PC-9 (cell line): ENCODE measurements around the gene UPK2. TPM values are rescaled to one million over a fixed set of nuclear protein-coding genes. Genes with fewer than 3 reads are reported as not detected.
"Not testable (repeated sequence)": the region's sequence is repeated elsewhere in the genome, so short reads cannot be mapped to it uniquely, and the experiment has no call there.

Experiments used
- BruUV-seq: library from RNA; stranded (reverse); fragments of 400-500 nt; replicated peaks from 2 replicates; lab custom pipeline; 2021; lab: Mats Ljungman, UMichigan
- CTCF ChIA-PET: fragments of 300-600 bp; sonication (Branson Sonifier 250); formaldehyde crosslinking; loops from one replicate; lab custom pipeline; 2022; ENCODE audit warnings: antibody characterized with exemption; lab: Charles Lee
- POLR2A ChIA-PET: fragments of 300-600 bp; sonication (Branson Sonifier 250); formaldehyde crosslinking; loops from one replicate; lab custom pipeline; 2022; ENCODE audit warnings: antibody characterized with exemption; ENCODE audit not compliant: unreplicated experiment; lab: Charles Lee
- DNase-seq, 2 experiments: peaks; one replicate each; pipeline versions ENCODE4 v3.0.0 to v3.0.0-alpha.2; 2015 to 2022; ENCODE audit warnings: mixed read lengths in 1 of 2
- H2AFZ ChIP-seq: fragments of 200-600 bp; sonication (generic); 2 replicates; pipeline ENCODE4 v1.8.1; 2017; ENCODE audit warnings: antibody characterized with exemption
- H3F3A ChIP-seq: fragments of 200-600 bp; sonication (generic); 2 replicates; pipeline ENCODE4 v1.8.1; 2017; ENCODE audit warnings: antibody characterized with exemption, mild to moderate bottlenecking, low read depth; ENCODE audit not compliant: insufficient read depth
- H3K27ac ChIP-seq: fragments of 200-600 bp; sonication (generic); 2 replicates; pipeline ENCODE4 v1.6.1; 2016; ENCODE audit warnings: mixed run types
- H3K27me3 ChIP-seq: fragments of 200-600 bp; sonication (generic); 2 replicates; pipeline ENCODE4 v1.6.1; 2016; ENCODE audit warnings: low read depth, mixed run types; ENCODE audit not compliant: insufficient read depth
- H3K36me3 ChIP-seq: fragments of 200-600 bp; sonication (generic); 2 replicates; pipeline ENCODE4 v1.6.1; 2016; ENCODE audit warnings: low read depth, mixed run types
- H3K4me1 ChIP-seq: fragments of 200-600 bp; sonication (generic); replicated peaks from 2 replicates; pipeline ENCODE4 v1.6.1; 2016; ENCODE audit warnings: mixed run types; ENCODE audit not compliant: insufficient read depth
- H3K4me2 ChIP-seq: fragments of 200-600 bp; sonication (generic); 2 replicates; pipeline ENCODE4 v1.6.1; 2017; ENCODE audit warnings: mixed run types
- H3K4me3 ChIP-seq: fragments of 200-600 bp; sonication (generic); 2 replicates; pipeline ENCODE4 v1.6.1; 2016; ENCODE audit warnings: mixed run types
- H3K79me2 ChIP-seq: fragments of 200-600 bp; sonication (generic); 2 replicates; pipeline ENCODE4 v1.6.1; 2017; ENCODE audit warnings: low read depth, mixed run types
- H3K9me2 ChIP-seq: fragments of 200-600 bp; sonication (generic); 2 replicates; pipeline ENCODE4 v1.8.1; 2017; ENCODE audit warnings: mild to moderate bottlenecking; ENCODE audit not compliant: insufficient read depth
- H3K9me3 ChIP-seq: fragments of 200-600 bp; sonication (generic); 2 replicates; pipeline ENCODE4 v1.8.1; 2016; ENCODE audit warnings: low read depth; ENCODE audit not compliant: insufficient read depth
- H4K20me1 ChIP-seq: fragments of 200-600 bp; sonication (generic); 2 replicates; pipeline ENCODE4 v1.8.1; 2017; ENCODE audit not compliant: insufficient read depth
- CTCF ChIP-seq: fragments of 200-600 bp; sonication (generic); conservative IDR thresholded peaks from 2 replicates; pipeline ENCODE4 v1.6.1; 2017; ENCODE audit warnings: mixed run types, antibody characterized with exemption, mild to moderate bottlenecking, moderate library complexity
- EZH2 ChIP-seq: fragments of 200-600 bp; sonication (generic); IDR thresholded peaks from 2 replicates; pipeline ENCODE4 v1.8.0; 2017; ENCODE audit warnings: antibody characterized with exemption, low read depth
- intact Hi-C: fragments of 100-400 bp; cut with micrococcal nuclease; formaldehyde crosslinking; loops from one replicate; pipeline ENCODE4 v1.10.0; 2022; ENCODE audit not compliant: unreplicated experiment
- total RNA-seq: library from RNA; stranded (reverse); gene quantifications from 2 replicates; pipeline ENCODE4 v1.2.3, GENCODE V29; 2021

UPK2 gene
- total RNA-seq, 1 experiment from 2014 or later, result 17.1 TPM

DNA sequence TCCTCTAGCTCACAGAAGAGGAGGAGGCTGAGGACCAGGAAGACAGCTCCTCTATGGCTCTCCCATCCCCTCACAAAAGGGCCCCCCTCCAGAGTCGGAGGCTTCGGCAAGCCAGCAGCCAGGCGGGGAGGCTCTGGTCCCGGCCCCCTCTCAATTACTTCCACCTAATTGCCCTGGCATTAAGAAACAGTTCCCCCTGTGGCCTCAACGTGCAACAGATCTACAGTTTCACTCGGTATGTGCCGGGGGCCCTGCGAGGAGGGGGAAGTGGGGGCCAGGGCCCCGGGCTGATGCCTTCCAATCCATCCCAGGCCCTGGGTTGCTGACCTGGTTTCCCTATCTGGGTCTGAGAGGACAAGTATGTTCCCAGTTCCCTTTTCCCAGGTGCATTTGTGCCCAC lies 23.3 kb downstream of the UPK2 start:
- CTCF ChIA-PET, result no interaction called here
- Histone ChIP-seq H3K4me1 (no peaks in the 10 kb centered on the region), H3K9me3 (no peaks in the 10 kb centered on the region), H3K9me2 (no peaks in the 10 kb centered on the region), H4K20me1 (no peaks in the 10 kb centered on the region), H3K4me3 (no peak overlapping the region), H3K79me2 (no peaks in the 10 kb centered on the region), H3K27me3 (no peaks in the 10 kb centered on the region), H3K4me2 (no peak overlapping the region), H2AFZ (no peak overlapping the region), H3K36me3 (no peaks in the 10 kb centered on the region), H3K27ac (no peak overlapping the region), H3F3A (no peaks in the 10 kb centered on the region)
- TF ChIP-seq EZH2 (no peak), CTCF (no peak)
- intact Hi-C loops, result no loop called here
- BruUV-seq, result no TSS peak
- no peak for DNase-seq
- POLR2A ChIA-PET, result interaction anchor here (0.6 kb wide), 1 partner anchor 244 kb away, joined by 29 read pairs; no protein-coding TSS in a partner anchor

DNA sequence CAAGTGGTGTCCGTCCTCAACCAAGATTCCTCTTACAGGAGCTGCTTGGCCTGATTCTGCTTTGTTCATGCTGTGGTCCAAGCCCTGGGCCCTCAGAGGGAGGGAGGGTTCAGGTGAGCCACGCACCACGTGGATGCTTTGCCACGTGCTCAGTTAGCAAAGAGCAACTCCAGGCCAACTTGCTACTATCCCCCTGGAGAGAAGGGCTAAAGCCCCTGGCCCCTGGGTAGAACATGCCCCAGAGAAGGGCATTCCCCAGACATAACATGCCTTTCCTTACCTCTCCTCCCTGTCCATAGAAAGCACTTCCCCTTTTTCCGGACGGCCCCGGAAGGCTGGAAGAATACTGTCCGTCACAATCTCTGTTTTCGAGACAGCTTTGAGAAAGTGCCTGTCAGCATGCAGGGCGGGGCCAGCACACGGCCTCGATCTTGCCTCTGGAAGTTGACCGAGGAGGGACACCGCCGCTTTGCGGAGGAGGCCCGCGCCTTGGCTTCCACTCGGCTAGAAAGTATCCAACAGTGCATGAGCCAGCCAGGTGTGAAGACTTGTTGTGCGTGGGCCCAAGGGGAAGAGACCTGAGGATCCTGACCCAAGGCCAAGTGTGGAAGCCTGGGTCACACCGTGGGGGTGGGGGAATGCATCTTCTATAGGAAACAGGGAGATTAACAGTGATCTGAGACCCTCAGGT lies 24.2 kb downstream of the UPK2 start:
- no TSS peak for BruUV-seq
- H2AFZ ChIP-seq, result no peak overlapping the region
- H4K20me1 ChIP-seq, result no peaks in the 10 kb centered on the region
- no peak overlapping the region for H3K4me3 ChIP-seq
- H3K27ac ChIP-seq, result no peak overlapping the region
- H3K27me3 ChIP-seq, result no peaks in the 10 kb centered on the region
- no peaks in the 10 kb centered on the region for H3K4me1 ChIP-seq
- H3K4me2 ChIP-seq, result no peak overlapping the region
- no peak for TF ChIP-seq CTCF
- no peak for TF ChIP-seq EZH2
- no peak for DNase-seq
- ChIA-PET POLR2A (interaction anchor here (0.6 kb wide), 1 partner anchor 245 kb away, joined by 29 read pairs; no protein-coding TSS in a partner anchor), CTCF (no interaction called here)
- H3K79me2 ChIP-seq, result no peaks in the 10 kb centered on the region
- intact Hi-C loops, result no loop called here
- H3F3A ChIP-seq, result no peaks in the 10 kb centered on the region
- no peaks in the 10 kb centered on the region for H3K36me3 ChIP-seq
- no peaks in the 10 kb centered on the region for H3K9me3 ChIP-seq
- no peaks in the 10 kb centered on the region for H3K9me2 ChIP-seq

DNA sequence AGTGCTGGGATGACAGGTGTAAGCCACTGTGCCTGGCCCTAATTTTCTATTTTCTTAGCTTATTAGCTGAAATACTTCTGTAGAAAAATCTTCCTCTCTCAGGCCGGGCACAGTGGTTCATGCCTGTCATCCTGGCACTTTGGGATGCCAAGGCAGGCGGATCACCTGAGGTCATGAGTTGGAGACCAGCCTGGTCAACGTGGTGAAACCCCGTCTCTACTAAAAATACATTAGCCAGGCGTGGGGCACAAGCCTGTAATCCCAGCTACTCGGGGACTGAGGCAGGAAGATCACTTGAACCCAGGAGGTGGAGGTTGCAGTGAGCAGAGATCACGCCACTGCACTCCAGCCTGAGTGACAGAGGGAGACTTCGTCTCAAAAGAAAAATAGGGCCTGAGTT lies 28.2 kb downstream of the UPK2 start:
- POLR2A ChIA-PET, result interaction anchor here (0.5 to 0.6 kb wide), 2 partner anchors 30 to 333 kb away, joined by 6 to 14 read pairs; no protein-coding TSS in a partner anchor
- H3K27ac ChIP-seq, CTCF ChIA-PET: not testable (repeated sequence)

More for the DNA sequence above, 28.2 kb downstream of the UPK2 start:
- H3K27me3 ChIP-seq, DNase-seq, H3K36me3 ChIP-seq, H3K4me1 ChIP-seq, BruUV-seq, H3K4me3 ChIP-seq, H3K4me2 ChIP-seq, H3K79me2 ChIP-seq, H2AFZ ChIP-seq, intact Hi-C loops, H3K9me2 ChIP-seq, H3K9me3 ChIP-seq, H4K20me1 ChIP-seq: not testable (repeated sequence)
- peaks cover 17% of the 10 kb centered on the region for H3F3A ChIP-seq
